ENCODE data around the gene THADA.

THADA gene

DNA sequence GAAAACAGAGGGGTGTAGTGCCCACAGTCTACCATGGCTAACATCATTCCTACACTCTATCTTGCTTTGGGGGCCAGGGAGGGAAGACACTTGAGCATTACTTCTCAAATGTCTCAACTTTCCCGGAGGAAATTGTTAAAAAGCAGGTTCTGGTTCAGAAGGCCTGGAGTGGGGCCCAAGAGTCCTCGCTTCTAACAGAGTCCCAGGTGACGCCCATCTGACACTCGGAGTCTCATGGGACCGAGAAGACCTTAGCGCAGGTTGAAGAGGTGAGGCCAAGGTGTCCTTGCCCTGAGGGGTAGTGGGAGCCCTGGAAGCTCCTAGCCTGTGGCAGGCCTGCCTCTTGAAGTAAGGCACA, 409.5 kb downstream of the THADA start:
- H3K36me3 ChIP-seq: no peaks in the 10 kb centered on the region
- no peaks in the 10 kb centered on the region for H3K9me3 ChIP-seq
- no peak for TF ChIP-seq CTCF (IDR thresholded peaks at IDR 0.05)
- H3K4me1 ChIP-seq (ENCODE audit: control insufficient read depth in 1 of 2, insufficient read depth in 1 of 2, low read depth in 1 of 2, low read length in 1 of 2): peaks cover 14 to 22% of the 10 kb centered on the region in 2 experiments
- H3K27ac ChIP-seq: peak overlapping the region; percentile 61
- no peaks in the 10 kb centered on the region for H3K27me3 ChIP-seq
- H3K4me3 ChIP-seq (ENCODE audit: low read depth in 1 of 2, low read length in 1 of 2): no peak overlapping the region

DNA sequence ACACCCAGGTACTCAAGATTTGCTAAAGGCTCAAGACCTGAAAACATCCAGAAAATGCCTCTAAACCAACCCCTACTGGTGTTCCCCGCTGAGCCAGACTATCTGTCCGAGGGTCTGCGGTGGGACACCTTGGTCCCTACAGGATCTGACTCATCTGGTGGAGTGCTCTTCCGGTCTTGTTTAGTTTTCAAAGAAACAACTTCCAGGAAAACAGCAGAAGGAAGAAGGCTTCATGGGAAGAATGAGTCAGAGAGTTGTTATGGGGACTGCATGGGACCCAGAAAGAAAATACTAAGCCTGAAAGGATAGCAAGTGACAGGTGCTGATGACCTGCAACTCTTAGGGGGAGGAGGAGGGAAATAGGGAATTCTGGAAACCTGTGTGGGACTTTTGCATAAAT, 410.7 kb downstream of the THADA start:
- Histone ChIP-seq H3K4me3 (ENCODE audit: low read depth in 1 of 2, low read length in 1 of 2) (no peak overlapping the region), H3K36me3 (no peaks in the 10 kb centered on the region), H3K27me3 (no peaks in the 10 kb centered on the region), H3K27ac (peak overlapping the region; percentile 61), H3K9me3 (no peaks in the 10 kb centered on the region), H3K4me1 (ENCODE audit: control insufficient read depth in 1 of 2, insufficient read depth in 1 of 2, low read depth in 1 of 2, low read length in 1 of 2) (peaks cover 17 to 29% of the 10 kb centered on the region in 2 experiments)
- TF ChIP-seq CTCF (IDR thresholded peaks at IDR 0.05): no peak

GRCh38 chr2:43184339-43184895, 411.4 kb downstream of the THADA start:
- Histone ChIP-seq H3K4me1 (ENCODE audit: control insufficient read depth in 1 of 2, insufficient read depth in 1 of 2, low read depth in 1 of 2, low read length in 1 of 2) (peaks cover 23 to 37% of the 10 kb centered on the region in 2 experiments), H3K9me3 (no peaks in the 10 kb centered on the region), H3K36me3 (no peaks in the 10 kb centered on the region), H3K27ac (peak overlapping the region; percentile 61), H3K27me3 (no peaks in the 10 kb centered on the region), H3K4me3 (ENCODE audit: low read depth in 1 of 2, low read length in 1 of 2) (no peak overlapping the region)
- TF ChIP-seq CTCF (IDR thresholded peaks at IDR 0.05): no peak

DNA sequence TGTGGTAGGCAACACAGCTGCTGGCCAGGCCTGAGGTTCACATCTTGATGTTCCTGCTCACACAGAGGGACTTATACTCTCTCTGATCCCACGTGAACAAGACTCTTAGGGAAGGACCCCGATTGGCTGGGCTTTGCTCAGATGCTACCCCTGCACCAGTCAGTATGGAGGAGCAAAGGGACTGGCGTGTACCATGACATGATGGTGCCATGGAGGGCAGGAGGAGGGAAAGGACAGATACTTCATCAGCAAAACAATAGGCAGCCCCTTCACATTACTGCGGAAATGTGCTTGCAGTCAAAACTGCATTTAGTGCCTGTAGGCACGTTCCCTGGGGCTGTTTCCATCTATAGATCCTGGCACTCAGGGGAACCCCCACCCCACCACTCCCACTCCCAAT, 412.1 kb downstream of the THADA start:
- no peak for TF ChIP-seq CTCF (IDR thresholded peaks at IDR 0.05)
- Histone ChIP-seq H3K27ac (no peak overlapping the region), H3K9me3 (no peaks in the 10 kb centered on the region), H3K4me1 (ENCODE audit: control insufficient read depth in 1 of 2, insufficient read depth in 1 of 2, low read depth in 1 of 2, low read length in 1 of 2) (peaks cover 30 to 43% of the 10 kb centered on the region in 2 experiments), H3K36me3 (no peaks in the 10 kb centered on the region), H3K4me3 (ENCODE audit: low read depth in 1 of 2, low read length in 1 of 2) (no peak overlapping the region), H3K27me3 (no peaks in the 10 kb centered on the region)

DNA sequence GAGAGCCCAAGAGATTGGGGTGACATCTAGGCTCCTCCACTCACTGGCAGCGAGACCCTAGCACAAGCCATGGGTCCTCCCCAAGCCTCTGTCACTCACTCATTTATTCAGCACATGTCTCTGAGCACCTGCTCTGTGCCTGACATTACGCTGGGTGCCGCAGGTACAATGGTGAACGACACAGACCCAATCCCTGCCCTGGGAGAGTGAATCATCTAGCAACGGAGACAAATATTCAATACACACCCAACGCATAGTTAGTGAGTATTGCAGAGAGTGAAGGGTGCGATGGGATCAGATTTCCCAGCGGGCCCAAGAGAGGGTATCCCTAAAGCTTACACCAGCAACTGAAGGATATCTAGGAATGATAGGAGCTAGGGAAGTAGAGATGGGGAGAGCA, 414.9 kb downstream of the THADA start:
- H3K9me3 ChIP-seq: no peaks in the 10 kb centered on the region
- no peak for TF ChIP-seq CTCF (IDR thresholded peaks at IDR 0.05)
- H3K4me1 ChIP-seq (ENCODE audit: control insufficient read depth in 1 of 2, insufficient read depth in 1 of 2, low read depth in 1 of 2, low read length in 1 of 2): peaks cover 50 to 63% of the 10 kb centered on the region in 2 experiments
- H3K4me3 ChIP-seq (ENCODE audit: low read depth in 1 of 2, low read length in 1 of 2): no peak overlapping the region
- H3K27ac ChIP-seq: peak overlapping the region; percentile 21
- no peaks in the 10 kb centered on the region for H3K36me3 ChIP-seq
- H3K27me3 ChIP-seq: no peaks in the 10 kb centered on the region

Data from neutrophil (primary cell).